Measurements from ENCODE around the gene MRPS6. TPM values are rescaled to one million over a fixed set of nuclear protein-coding genes. Genes with fewer than 3 reads are reported as not detected.

The MRPS6 gene
- total RNA-seq, 4 donors from 2014 or later = 20.3 to 29.7 (median 22.7) TPM

- no peaks in the 10 kb centered on the region for H3K27me3 ChIP-seq
- DNase-seq = no peak
- no peaks in the 10 kb centered on the region for H3K9me3 ChIP-seq
- no peaks in the 10 kb centered on the region for H3K4me1 ChIP-seq
- H3K36me3 ChIP-seq = no peaks in the 10 kb centered on the region
- no peak overlapping the region for H3K4me3 ChIP-seq
- TF ChIP-seq CTCF (IDR thresholded peaks at IDR 0.05) (no peak), POLR2A (IDR thresholded peaks at IDR 0.05) (no peak)
- no peak overlapping the region for H3K27ac ChIP-seq
These were observed 79.1 kb downstream of the MRPS6 start for GRCh38 chr21:34152500-34152899.

- Histone ChIP-seq H3K27me3 (no peaks in the 10 kb centered on the region), H3K27ac (no peak overlapping the region), H3K4me1 (no peaks in the 10 kb centered on the region), H3K36me3 (no peaks in the 10 kb centered on the region), H3K4me3 (no peak overlapping the region), H3K9me3 (no peaks in the 10 kb centered on the region)
- no peak for TF ChIP-seq POLR2A (IDR thresholded peaks at IDR 0.05)
- TF ChIP-seq CTCF (IDR thresholded peaks at IDR 0.05) = no peak
- DNase-seq = no peak
These were observed 81.5 kb downstream of the MRPS6 start for GRCh38 chr21:34154878-34155277.

- Histone ChIP-seq H3K4me1 (no peaks in the 10 kb centered on the region), H3K27me3 (no peaks in the 10 kb centered on the region), H3K36me3 (no peaks in the 10 kb centered on the region), H3K27ac (peak overlapping the region in 2 of 4 donors; percentile 55 to 67), H3K4me3 (no peak overlapping the region), H3K9me3 (no peaks in the 10 kb centered on the region)
- TF ChIP-seq POLR2A (IDR thresholded peaks at IDR 0.05) = no peak
- TF ChIP-seq CTCF (IDR thresholded peaks at IDR 0.05) = no peak
- peak in 1 of 3 donors; percentile 66 for DNase-seq
These were observed 83.6 kb downstream of the MRPS6 start for GRCh38 chr21:34156957-34157356.

GRCh38 chr21:34157521-34157920, 84.1 kb downstream of the MRPS6 start:
- DNase-seq = no peak
- TF ChIP-seq POLR2A (IDR thresholded peaks at IDR 0.05) (no peak), CTCF (IDR thresholded peaks at IDR 0.05) (no peak)
- Histone ChIP-seq H3K27me3 (no peaks in the 10 kb centered on the region), H3K4me3 (no peak overlapping the region), H3K36me3 (no peaks in the 10 kb centered on the region), H3K9me3 (no peaks in the 10 kb centered on the region), H3K27ac (peak overlapping the region in 2 of 4 donors; percentile 55 to 67), H3K4me1 (no peaks in the 10 kb centered on the region)

GRCh38 chr21:34158866-34159835, 85.8 kb downstream of the MRPS6 start:
- Histone ChIP-seq H3K9me3 (no peaks in the 10 kb centered on the region), H3K27ac (no peak overlapping the region), H3K4me1 (no peaks in the 10 kb centered on the region), H3K36me3 (no peaks in the 10 kb centered on the region), H3K4me3 (no peak overlapping the region), H3K27me3 (no peaks in the 10 kb centered on the region)
- DNase-seq = no peak
- no peak for TF ChIP-seq CTCF (IDR thresholded peaks at IDR 0.05)
- TF ChIP-seq POLR2A (IDR thresholded peaks at IDR 0.05) = no peak

All from Peyer's patch (tissue), 4 donors.